ENCODE data around the gene SAMD15.

SAMD15 gene

DNA sequence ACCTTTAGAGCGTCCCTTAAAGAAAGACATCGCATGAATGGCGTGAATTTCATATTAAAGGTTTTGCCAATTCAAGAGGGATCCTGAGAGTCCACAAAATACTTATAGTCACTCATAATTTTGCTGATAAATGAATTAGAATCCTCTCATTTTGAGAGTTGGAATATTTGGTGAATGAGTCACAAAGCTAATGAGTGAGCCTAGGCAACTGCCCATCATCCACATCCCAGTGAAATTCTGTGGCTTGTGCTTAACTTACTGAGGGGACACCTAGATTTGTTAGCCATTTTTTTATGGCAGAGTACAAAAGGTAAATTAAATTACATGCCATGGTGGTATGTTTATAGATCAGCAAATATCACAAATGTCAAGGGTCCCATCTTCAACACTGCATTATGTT is 58.9 kb downstream of the SAMD15 start:
- ATAC-seq (replicated peaks; ENCODE audit: extremely low read depth, poor library complexity, severe bottlenecking) (no peak), DNase-seq (ENCODE audit: low spot score in 2 of 2) (no peak)
- Mint-ChIP-seq H3K9me3 (no peaks in the 10 kb centered on the region), H3K27ac (ENCODE audit: low read depth) (no peak overlapping the region), H3K36me3 (ENCODE audit: insufficient read depth) (peaks cover 62% of the 10 kb centered on the region), H3K27me3 (no peaks in the 10 kb centered on the region), H3K4me1 (peaks cover 2% of the 10 kb centered on the region), H3K4me3 (no peak overlapping the region)

DNA sequence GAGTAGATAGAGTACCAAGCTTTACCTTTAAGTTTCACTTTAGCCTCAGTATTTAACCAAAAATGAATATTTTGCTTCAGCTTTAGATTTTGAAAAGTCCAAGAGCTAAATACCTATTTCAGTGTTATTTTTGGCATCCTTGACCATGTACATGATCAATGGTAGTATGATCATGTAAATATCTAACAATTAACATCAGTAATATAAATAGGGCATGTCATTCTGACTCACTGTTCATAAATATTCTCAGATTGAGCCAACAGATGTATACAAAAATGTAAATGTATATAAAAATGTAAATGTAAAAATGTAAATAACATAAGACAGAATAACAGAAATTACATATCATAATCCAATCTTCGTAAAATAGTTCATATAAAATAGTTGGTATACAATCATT is 61.4 kb downstream of the SAMD15 start:
- ATAC-seq (replicated peaks; ENCODE audit: extremely low read depth, poor library complexity, severe bottlenecking) (no peak), DNase-seq (ENCODE audit: low spot score in 2 of 2) (no peak)
- Mint-ChIP-seq H3K27me3 (no peaks in the 10 kb centered on the region), H3K36me3 (ENCODE audit: insufficient read depth) (peaks cover 68% of the 10 kb centered on the region), H3K27ac (ENCODE audit: low read depth) (no peak overlapping the region), H3K9me3 (no peaks in the 10 kb centered on the region), H3K4me3 (no peak overlapping the region), H3K4me1 (no peaks in the 10 kb centered on the region)

DNA sequence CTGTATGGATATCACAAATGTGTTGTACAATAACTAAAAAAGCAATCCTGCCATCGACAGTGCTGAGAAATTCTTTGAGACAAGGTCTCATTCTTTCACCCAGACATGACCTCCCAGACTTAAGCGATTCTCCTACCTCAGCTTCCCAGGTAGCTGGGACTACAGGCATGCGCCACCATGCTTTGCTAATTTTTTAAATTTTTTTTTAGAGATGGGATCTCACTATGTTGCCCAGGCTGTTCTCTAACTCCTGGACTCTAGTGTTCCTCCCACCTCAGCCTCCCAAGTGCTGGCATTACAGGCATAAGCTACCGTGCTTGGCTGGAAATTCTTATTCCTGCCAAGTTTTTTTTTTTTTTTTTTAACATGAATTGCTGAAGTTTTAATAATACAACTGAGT is 62.7 kb downstream of the SAMD15 start:
- Mint-ChIP-seq H3K27me3 (no peaks in the 10 kb centered on the region), H3K27ac (ENCODE audit: low read depth) (no peak overlapping the region), H3K9me3 (no peaks in the 10 kb centered on the region), H3K36me3 (ENCODE audit: insufficient read depth) (peaks cover 57% of the 10 kb centered on the region), H3K4me1 (no peaks in the 10 kb centered on the region), H3K4me3 (no peak overlapping the region)
- no peak for ATAC-seq (replicated peaks; ENCODE audit: extremely low read depth, poor library complexity, severe bottlenecking)
- DNase-seq (ENCODE audit: low spot score in 2 of 2) = no peak
